ENCODE results near the gene JMJD8. TPM values are rescaled to one million over a fixed set of nuclear protein-coding genes. Genes with fewer than 3 reads are reported as not detected.

JMJD8 gene, protein sequence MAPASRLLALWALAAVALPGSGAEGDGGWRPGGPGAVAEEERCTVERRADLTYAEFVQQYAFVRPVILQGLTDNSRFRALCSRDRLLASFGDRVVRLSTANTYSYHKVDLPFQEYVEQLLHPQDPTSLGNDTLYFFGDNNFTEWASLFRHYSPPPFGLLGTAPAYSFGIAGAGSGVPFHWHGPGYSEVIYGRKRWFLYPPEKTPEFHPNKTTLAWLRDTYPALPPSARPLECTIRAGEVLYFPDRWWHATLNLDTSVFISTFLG
- total RNA-seq = 60.3 and 61.1 TPM in 2 replicates

- Mint-ChIP-seq H3K27me3 (no peaks in the 10 kb centered on the region), H3K36me3 (ENCODE audit: low read depth) (peaks cover 27% of the 10 kb centered on the region), H3K27ac (peak within 1 kb of the TSS; percentile 82), H3K4me1 (peaks cover 12% of the 10 kb centered on the region), H3K9me3 (no peaks in the 10 kb centered on the region), H3K4me3 (peak within 1 kb of the TSS; percentile 87)
- peak; percentile 99 for DNase-seq
- intact Hi-C loops (cut with micrococcal nuclease) = loop anchor here (2.0 to 5.0 kb wide), 3 partner anchors 35 to 47 kb away; partner anchors contain the start of genes CCDC78, HAGHL, METTL26 and WDR90
Measured at GRCh38 chr16:684071-684794, at the start of gene JMJD8. TSS of gene JMJD8 (minus strand) at chr16:684334. CDS start at chr16:684319, 15 bp downstream.

DNA sequence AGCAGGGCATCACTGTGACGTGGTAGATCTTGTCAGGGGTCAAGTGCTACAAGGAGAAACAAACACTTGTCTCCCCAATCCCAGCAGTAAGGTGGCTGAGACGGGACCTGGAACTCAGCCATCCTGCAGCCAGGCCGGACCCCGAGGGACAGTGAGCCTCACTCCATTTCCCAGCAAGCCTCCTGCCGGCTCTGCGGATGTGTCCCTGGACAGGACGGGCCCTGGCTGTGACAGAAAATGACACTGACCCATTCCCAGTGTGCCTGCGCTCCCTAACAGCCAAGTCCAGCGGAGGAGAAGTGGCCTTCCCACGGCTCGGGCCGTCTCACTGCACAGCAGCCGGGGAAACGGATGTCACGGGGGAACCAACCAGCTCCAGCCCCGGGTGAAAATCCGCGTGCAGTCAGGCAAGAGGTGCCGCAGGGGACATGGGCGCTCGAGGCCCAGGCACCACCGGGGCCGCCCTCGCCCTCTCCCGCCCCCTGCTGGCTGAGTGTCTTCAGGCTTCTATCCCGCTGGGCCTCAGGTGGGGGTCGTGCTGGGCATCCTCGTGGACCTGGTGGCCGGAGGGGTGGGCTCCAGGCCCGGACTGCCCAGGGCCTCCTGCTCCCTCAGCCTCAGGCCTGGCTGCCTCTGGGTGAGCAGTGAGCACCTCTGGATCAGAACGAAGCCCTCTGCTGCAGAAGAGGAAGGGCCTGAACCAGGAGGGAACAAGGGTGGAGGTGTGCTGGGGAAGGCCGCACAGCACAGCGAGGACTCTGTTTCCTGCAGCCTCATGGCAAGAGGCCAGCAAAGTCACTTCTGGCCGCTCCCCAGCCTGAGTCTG is 49.5 kb upstream of the JMJD8 start:
- no peaks in the 10 kb centered on the region for H3K9me3 Mint-ChIP-seq
- no peak overlapping the region for H3K27ac Mint-ChIP-seq
- intact Hi-C loops (cut with micrococcal nuclease) = no loop called here
- no peak overlapping the region for H3K4me3 Mint-ChIP-seq
- H3K4me1 Mint-ChIP-seq = peaks cover 14% of the 10 kb centered on the region
- DNase-seq = peak; percentile 73
- H3K36me3 Mint-ChIP-seq (ENCODE audit: low read depth) = peaks cover 23% of the 10 kb centered on the region
- no peaks in the 10 kb centered on the region for H3K27me3 Mint-ChIP-seq

- H3K4me3 Mint-ChIP-seq = no peak overlapping the region
- DNase-seq = no peak
- no peak overlapping the region for H3K27ac Mint-ChIP-seq
- H3K9me3 Mint-ChIP-seq = no peaks in the 10 kb centered on the region
- H3K36me3 Mint-ChIP-seq (ENCODE audit: low read depth) = peaks cover 21% of the 10 kb centered on the region
- H3K27me3 Mint-ChIP-seq = no peaks in the 10 kb centered on the region
- intact Hi-C loops (cut with micrococcal nuclease) = no loop called here
- peaks cover 12% of the 10 kb centered on the region for H3K4me1 Mint-ChIP-seq
Measured at GRCh38 chr16:732936-733335, 48.8 kb upstream of the JMJD8 start.

DNA sequence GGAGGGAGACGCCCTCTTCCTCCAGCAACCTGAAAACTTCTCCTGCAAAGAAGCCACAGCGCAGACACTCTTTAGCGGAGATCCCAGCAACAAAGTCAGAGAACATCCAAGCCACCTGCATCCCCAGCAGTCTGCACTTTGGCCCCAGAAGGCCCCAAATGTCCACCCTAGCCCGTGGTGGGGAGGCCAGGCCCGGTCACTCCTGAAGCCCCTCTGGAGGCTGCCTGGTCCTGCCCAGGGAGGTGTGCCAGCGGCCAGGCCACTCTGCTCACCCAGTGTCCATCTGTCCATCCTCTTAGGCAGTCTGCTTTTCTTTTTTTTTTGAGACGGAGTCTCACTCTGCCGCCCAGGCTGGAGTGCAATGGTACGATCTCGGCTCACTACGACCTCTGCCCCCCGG is 48.2 kb upstream of the JMJD8 start:
- Mint-ChIP-seq H3K27ac (no peak overlapping the region), H3K4me3 (no peak overlapping the region), H3K4me1 (peaks cover 9% of the 10 kb centered on the region), H3K27me3 (no peaks in the 10 kb centered on the region), H3K9me3 (no peaks in the 10 kb centered on the region), H3K36me3 (ENCODE audit: low read depth) (peaks cover 19% of the 10 kb centered on the region)
- intact Hi-C loops (cut with micrococcal nuclease) = no loop called here
- no peak for DNase-seq

DNA sequence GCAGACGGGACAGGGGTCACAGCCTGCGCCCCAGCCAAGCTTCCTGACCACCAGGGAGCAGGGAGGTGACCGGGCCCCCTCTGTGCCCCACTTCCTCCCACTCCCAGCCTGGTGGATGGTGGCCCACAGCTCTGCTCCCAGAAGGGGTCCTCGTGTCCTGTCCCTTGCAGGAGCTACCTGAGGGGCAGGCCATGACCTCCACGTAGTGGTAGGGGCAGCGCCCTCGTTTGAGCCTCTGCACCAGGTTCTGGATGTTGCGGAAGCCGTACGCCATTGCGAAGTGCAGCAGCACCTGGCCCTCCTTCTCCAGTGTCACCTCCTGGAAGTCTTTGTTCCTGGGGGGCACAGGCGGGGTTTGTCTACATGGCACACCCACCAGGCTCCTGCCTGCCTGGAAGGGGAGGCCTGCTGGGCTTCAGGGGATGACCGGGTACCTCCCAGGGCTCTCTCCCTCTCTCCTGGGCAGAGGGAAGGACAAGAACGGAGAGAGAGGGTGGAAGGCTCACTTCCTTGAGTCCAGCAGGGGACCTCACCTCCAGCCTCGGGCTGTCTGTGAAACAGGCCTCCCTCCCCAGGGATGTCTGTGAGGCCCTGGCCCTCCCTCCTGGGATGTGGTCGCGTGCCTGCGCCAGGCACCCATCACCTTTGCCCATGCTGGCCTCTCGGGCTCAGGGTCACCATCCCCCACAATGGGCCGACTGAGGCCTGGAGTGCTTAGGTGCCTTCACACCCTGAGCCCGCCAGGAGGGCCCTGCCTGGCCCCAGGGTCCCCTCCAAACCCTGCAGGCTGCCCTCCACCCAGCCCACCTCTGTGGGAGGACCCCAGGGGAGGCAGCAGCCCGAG is 46.8 kb upstream of the JMJD8 start:
- intact Hi-C loops (cut with micrococcal nuclease) = no loop called here
- DNase-seq = no peak
- H3K4me1 Mint-ChIP-seq = peaks cover 5% of the 10 kb centered on the region
- no peaks in the 10 kb centered on the region for H3K9me3 Mint-ChIP-seq
- peaks cover under 1% of the 10 kb centered on the region for H3K27me3 Mint-ChIP-seq
- H3K4me3 Mint-ChIP-seq = no peak overlapping the region
- peaks cover 11% of the 10 kb centered on the region for H3K36me3 Mint-ChIP-seq (ENCODE audit: low read depth)
- H3K27ac Mint-ChIP-seq = no peak overlapping the region

GRCh38 chr16:729768-730665 is 45.9 kb upstream of the JMJD8 start:
- Mint-ChIP-seq H3K4me3 (no peak overlapping the region), H3K27ac (no peak overlapping the region), H3K36me3 (ENCODE audit: low read depth) (peaks cover 7% of the 10 kb centered on the region), H3K9me3 (no peaks in the 10 kb centered on the region), H3K4me1 (no peaks in the 10 kb centered on the region), H3K27me3 (peaks cover 3% of the 10 kb centered on the region)
- peak; percentile 59 for DNase-seq
- intact Hi-C loops (cut with micrococcal nuclease) = loop anchor here (5.0 kb wide), 1 partner anchor 48 kb away; the partner anchor contains the start of genes JMJD8 and STUB1

DNA sequence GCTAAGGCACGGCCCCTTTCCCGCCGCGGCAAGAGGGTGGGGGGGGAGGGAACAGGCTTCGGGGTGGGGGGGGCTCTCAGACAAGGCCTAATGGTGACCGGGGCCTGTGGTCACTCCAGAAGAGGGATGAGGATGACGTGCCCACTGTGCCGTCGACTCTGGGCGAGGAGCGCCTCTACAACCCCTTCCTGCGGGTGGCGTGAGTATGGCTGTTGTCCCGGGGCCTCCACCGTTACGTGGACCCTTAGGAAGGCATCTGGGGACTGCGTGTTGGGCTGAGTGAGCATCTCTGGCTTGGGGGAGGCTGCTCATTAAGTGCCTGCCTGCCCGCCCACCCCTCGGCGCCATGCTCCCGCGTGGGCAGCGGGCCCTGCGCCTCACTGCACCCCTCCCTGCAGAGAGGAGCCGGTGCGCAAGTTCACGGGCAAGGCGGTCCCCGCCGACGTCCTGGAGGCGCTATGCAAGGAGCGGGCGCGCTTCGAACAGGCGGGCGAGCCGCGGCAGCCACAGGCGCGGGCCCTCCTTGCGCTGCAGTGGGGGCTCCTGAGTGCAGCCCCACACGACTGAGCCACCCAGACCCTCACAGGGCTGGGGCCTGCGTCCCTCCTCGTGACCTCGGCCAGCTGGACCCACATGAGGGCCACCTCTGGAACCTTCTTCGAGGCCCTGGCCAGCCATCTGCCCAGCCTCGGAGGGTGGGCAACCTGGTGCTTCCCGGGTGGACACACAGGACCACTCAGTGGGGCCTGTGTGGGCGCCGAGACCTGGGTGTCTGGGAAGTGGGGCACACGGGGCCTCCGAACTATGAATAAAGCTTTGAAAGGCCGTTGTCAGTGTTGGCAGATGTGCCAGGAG is 45.0 kb upstream of the JMJD8 start:
- H3K4me1 Mint-ChIP-seq = no peaks in the 10 kb centered on the region
- H3K27me3 Mint-ChIP-seq = peaks cover 3% of the 10 kb centered on the region
- no peaks in the 10 kb centered on the region for H3K9me3 Mint-ChIP-seq
- DNase-seq = no peak
- H3K4me3 Mint-ChIP-seq = peak overlapping the region; percentile 64
- H3K27ac Mint-ChIP-seq = no peak overlapping the region
- intact Hi-C loops (cut with micrococcal nuclease) = loop anchor here (5.0 kb wide), 1 partner anchor 47 kb away; the partner anchor contains the start of genes JMJD8 and STUB1
- H3K36me3 Mint-ChIP-seq (ENCODE audit: low read depth) = peaks cover 7% of the 10 kb centered on the region

GRCh38 chr16:728131-728889 is 44.2 kb upstream of the JMJD8 start:
- Mint-ChIP-seq H3K9me3 (no peaks in the 10 kb centered on the region), H3K4me3 (peak overlapping the region; percentile 64), H3K27ac (no peak overlapping the region), H3K36me3 (ENCODE audit: low read depth) (peaks cover 7% of the 10 kb centered on the region), H3K27me3 (peaks cover 3% of the 10 kb centered on the region), H3K4me1 (no peaks in the 10 kb centered on the region)
- intact Hi-C loops (cut with micrococcal nuclease) = loop anchor here (5.0 kb wide), 1 partner anchor 46 kb away; the partner anchor contains the start of genes JMJD8 and STUB1
- peak; percentile 89 for DNase-seq

- Mint-ChIP-seq H3K4me3 (peak overlapping the region; percentile 56), H3K36me3 (ENCODE audit: low read depth) (peaks cover 2% of the 10 kb centered on the region), H3K4me1 (no peaks in the 10 kb centered on the region), H3K27me3 (peaks cover 3% of the 10 kb centered on the region), H3K9me3 (no peaks in the 10 kb centered on the region), H3K27ac (no peak overlapping the region)
- DNase-seq = peak; percentile 78
- intact Hi-C loops (cut with micrococcal nuclease) = loop anchor here (5.0 kb wide), 1 partner anchor 45 kb away; the partner anchor contains the start of genes JMJD8 and STUB1
Measured at GRCh38 chr16:727291-727977, 43.3 kb upstream of the JMJD8 start.

DNA sequence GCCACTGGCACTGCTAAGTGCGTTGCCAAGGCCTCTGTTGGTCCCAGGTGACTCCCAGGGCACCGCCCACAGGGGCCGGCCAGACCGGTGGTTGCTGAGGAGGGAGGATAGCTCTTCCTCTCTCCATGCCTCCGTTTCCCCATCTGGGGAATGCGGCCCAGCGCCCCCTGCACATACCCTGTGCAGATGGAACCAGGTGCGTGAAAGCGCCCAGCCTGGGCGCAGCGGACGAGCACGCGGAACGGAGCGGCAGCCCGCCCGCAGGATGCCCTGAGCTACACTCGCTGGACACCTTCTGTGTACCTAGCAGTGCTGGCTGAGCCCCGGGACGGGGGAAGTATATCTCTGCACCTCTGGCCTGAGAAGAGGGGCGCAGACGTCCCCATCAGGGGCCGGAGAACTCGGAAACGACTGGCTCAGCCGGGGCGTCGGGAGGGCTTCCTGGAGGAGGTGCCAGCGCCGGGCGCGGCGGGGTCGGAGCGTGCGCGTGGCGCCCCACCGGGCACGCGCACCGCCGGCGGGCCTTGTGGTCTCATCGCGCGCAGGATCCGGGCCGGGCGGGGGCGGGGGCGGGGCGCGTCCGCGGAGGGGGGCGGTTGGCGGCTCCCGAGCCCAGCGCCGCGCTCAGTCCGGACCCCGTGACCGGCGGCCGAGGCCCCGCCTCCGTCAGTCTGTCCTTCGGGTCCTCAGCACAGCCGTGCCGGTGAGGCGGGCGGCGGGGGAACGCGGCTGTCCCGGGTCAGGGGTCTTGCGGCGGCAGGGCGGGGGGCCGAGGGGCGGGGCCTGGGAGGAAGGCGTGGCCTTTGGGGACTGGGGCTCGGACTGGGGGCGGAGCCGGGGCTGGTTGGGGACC is 42.5 kb upstream of the JMJD8 start, which contains the start of the genes CCDC78 and HAGHL:
Gene CCDC78, minus strand, starts transcription at position 6 of the 853 bp plus-strand sequence. CDS start 76 bp downstream, outside the sequence.
Gene HAGHL, plus strand, starts transcription at position 669 of the 853 bp plus-strand sequence. CDS start 404 bp downstream, outside the sequence.
- Mint-ChIP-seq H3K27me3 (peaks cover 3% of the 10 kb centered on the region), H3K27ac (peak within 1 kb of the TSS; percentile 48), H3K4me3 (peak within 1 kb of the TSS; percentile 75), H3K36me3 (ENCODE audit: low read depth) (no peaks in the 10 kb centered on the region), H3K4me1 (no peaks in the 10 kb centered on the region), H3K9me3 (no peaks in the 10 kb centered on the region)
- DNase-seq = peak; percentile 87
- intact Hi-C loops (cut with micrococcal nuclease) = loop anchor here (5.0 kb wide), 1 partner anchor 44 kb away; the partner anchor contains the start of genes JMJD8 and STUB1

Data from activated CD4-positive, alpha-beta T cell treated with anti-CD3 and anti-CD28 coated beads, Interleukin-2, amount 10 ng/mL, durations not matched to agents 24 days and 14 days (primary cell).